Brain microvascular endothelial cell (primary cell): Measurements from ENCODE around the gene DPYD.

ENCODE experiments used
- DNase-seq: peaks from one replicate; pipeline ENCODE4 v3.0.0-alpha.2; 2020
- H3K27ac ChIP-seq: fragments of 250-450 bp; sonication (Bioruptor Pico); 2 replicates; pipeline ENCODE4 v1.5.1; 2020; ENCODE audit warnings: mild to moderate bottlenecking, moderate library complexity
- H3K27me3 ChIP-seq: fragments of 250-450 bp; sonication (Bioruptor Pico); replicated peaks from 2 replicates; pipeline ENCODE4 v1.5.1; 2020; ENCODE audit warnings: mild to moderate bottlenecking
- H3K36me3 ChIP-seq: fragments of 250-450 bp; sonication (Bioruptor Pico); replicated peaks from 2 replicates; pipeline ENCODE4 v1.5.1; 2020; ENCODE audit warnings: mild to moderate bottlenecking
- H3K4me3 ChIP-seq: 2 replicates; pipeline ENCODE4 v1.5.1; 2011; ENCODE audit warnings: low read depth, mild to moderate bottlenecking, control low read depth, low read length, moderate library complexity
- in situ Hi-C: cut with HindIII; loops from 2 replicates; pipeline ENCODE4 v1.10.0; 2017; ENCODE audit warnings: low sequenced_read_pairs, low pct_ligation_motif_present
- TF ChIP-seq, protein P1 (sequence below): IDR thresholded peaks from 2 replicates; pipeline ENCODE4 v1.5.1; 2011; ENCODE audit warnings: low read depth, mild to moderate bottlenecking, moderate library complexity, low read length, control low read depth, inconsistent platforms; ENCODE audit errors: missing control alignments

The DPYD gene

DNA sequence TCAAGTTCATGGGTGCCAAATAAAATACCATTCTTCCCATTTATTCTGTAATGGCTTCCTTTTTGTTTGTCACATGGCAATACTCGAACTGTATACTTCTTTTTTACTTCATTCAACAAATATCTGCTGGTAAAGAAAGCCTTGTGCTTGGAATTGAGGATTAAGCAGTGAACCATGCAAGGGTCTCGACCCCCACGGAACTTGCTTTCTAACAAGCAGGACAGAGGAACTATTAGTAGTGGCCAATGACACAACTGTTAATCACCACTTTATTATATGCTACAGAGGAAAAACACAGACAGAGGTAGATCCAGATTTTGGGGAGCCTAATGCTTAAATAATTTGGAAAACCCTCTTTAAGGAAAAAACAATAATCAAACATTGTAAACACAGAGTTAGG, 542.2 kb downstream of the DPYD start:
- no peak for DNase-seq
- Histone ChIP-seq H3K4me3 (no peak overlapping the region), H3K27me3 (no peaks in the 10 kb centered on the region), H3K27ac (no peak overlapping the region), H3K36me3 (no peaks in the 10 kb centered on the region)
- in situ Hi-C loops = no loop called here
- TF ChIP-seq, protein P1, sequence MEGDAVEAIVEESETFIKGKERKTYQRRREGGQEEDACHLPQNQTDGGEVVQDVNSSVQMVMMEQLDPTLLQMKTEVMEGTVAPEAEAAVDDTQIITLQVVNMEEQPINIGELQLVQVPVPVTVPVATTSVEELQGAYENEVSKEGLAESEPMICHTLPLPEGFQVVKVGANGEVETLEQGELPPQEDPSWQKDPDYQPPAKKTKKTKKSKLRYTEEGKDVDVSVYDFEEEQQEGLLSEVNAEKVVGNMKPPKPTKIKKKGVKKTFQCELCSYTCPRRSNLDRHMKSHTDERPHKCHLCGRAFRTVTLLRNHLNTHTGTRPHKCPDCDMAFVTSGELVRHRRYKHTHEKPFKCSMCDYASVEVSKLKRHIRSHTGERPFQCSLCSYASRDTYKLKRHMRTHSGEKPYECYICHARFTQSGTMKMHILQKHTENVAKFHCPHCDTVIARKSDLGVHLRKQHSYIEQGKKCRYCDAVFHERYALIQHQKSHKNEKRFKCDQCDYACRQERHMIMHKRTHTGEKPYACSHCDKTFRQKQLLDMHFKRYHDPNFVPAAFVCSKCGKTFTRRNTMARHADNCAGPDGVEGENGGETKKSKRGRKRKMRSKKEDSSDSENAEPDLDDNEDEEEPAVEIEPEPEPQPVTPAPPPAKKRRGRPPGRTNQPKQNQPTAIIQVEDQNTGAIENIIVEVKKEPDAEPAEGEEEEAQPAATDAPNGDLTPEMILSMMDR = no peak

DNA sequence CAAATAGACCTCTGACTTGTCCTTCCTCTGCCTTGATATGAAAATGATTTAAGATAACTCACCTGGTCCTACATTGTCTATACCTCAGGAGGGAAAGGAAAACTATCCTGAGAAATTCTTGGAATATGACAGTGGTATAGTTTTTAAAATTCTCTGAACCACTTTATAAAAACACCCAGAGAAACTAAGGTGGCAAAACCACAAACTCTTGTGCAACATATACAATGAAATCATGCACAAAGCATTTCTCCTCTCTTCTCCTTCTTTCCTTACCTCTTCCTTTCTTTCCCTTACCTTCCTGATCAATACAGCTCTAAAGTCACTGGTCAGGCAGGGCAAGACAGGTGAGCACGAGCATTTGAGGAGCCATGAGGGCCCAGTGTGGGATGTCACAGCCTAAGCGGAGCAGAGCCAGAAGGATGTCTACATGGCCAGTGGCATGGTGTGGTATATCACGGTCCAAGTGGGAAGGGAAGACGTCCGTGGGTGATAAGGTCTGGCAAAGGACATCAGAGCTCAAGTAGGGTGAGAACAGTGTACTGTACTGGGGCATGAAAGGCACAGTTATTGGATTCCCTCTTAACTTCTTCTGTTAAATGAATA, 543.3 kb downstream of the DPYD start:
- no peak overlapping the region for H3K27ac ChIP-seq
- in situ Hi-C loops = no loop called here
- H3K4me3 ChIP-seq = no peak overlapping the region
- no peak for DNase-seq
- H3K36me3 ChIP-seq = no peaks in the 10 kb centered on the region
- H3K27me3 ChIP-seq = no peaks in the 10 kb centered on the region
- TF ChIP-seq, protein P1 = no peak

DNA sequence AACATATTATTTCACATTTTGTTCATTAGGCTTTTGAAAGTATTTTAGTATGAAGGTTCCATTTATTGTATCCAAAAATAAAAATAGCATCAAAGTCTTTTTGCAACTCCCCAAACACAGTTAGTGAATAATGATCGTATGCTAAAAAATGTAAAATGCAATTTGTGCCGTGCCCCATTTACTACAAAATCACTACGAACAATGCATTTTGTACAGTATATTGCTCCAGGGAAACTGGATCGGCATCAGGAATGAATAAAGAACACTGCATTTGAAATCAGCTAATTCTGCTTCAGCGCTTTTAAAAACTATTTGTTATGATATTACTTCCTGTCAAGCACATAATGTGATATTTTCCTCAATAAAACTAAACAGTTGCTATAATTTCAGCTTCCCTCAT, 547.8 kb downstream of the DPYD start:
- H3K27me3 ChIP-seq = no peaks in the 10 kb centered on the region
- in situ Hi-C loops = no loop called here
- H3K4me3 ChIP-seq = no peak overlapping the region
- DNase-seq = no peak
- TF ChIP-seq, protein P1 = no peak
- no peak overlapping the region for H3K27ac ChIP-seq
- no peaks in the 10 kb centered on the region for H3K36me3 ChIP-seq

DNA sequence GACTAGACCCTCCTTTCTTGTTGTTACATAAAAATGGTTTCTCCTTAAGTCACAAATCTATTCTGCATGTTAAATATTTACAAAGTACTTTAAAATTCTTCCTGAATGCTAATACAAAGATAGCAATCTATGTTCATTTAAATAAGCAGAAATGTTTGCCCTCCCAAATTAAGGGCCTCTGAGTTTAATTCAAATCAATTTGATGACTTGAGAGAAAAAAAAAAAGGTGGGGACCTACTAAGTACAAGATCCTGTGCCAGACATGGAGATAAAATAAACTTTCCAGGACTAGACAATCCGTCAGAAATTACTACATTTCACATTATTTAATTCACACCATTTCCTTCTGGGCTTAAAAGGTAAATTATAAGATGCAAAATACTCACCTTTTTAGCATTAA, 548.3 kb downstream of the DPYD start:
- in situ Hi-C loops = no loop called here
- H3K36me3 ChIP-seq = no peaks in the 10 kb centered on the region
- H3K27me3 ChIP-seq = no peaks in the 10 kb centered on the region
- no peak overlapping the region for H3K27ac ChIP-seq
- TF ChIP-seq, protein P1 = no peak
- no peak overlapping the region for H3K4me3 ChIP-seq
- DNase-seq = no peak

DNA sequence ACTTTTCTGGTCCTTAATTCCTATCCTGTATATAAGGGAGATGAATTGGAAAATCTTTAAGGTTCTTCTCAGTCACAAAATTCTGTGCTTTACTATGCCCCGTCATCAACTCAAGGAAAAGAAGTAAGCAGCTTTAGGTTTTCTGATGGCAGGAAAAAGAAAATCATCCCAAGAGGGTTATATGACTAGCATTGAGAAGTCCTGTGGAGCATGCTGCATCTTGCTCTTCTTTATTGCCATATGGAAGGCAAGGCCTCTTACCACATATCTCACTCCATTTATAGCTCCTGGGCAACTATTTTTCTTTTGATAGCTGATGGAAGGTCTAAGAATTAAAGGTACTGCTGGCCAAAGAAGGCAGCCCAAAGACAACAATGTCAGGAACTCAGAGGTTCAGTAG, 552.5 kb downstream of the DPYD start:
- DNase-seq = no peak
- H3K27ac ChIP-seq = no peak overlapping the region
- in situ Hi-C loops = no loop called here
- no peak overlapping the region for H3K4me3 ChIP-seq
- H3K27me3 ChIP-seq = no peaks in the 10 kb centered on the region
- no peaks in the 10 kb centered on the region for H3K36me3 ChIP-seq
- TF ChIP-seq, protein P1 = no peak

DNA sequence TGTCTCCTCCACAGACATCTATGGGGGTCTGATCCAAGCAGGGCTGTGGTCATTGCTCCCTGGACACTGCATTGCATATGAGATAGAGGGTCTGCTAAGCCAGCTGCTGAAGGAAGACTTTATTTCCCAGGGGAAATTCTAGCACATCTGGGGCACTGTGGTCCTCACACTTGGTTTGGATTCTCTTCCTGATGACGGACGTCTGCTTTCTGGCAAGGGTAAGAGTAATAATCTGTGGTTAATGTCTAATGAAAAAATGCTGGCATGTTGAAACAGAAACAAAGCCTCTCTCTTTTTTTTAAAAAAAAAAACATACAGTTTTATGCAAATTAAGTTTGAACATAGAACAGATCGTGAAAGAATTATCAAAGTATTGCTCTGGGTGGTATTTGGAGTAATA, 553.9 kb downstream of the DPYD start:
- no peaks in the 10 kb centered on the region for H3K27me3 ChIP-seq
- in situ Hi-C loops = no loop called here
- DNase-seq = no peak
- TF ChIP-seq, protein P1 = no peak
- no peaks in the 10 kb centered on the region for H3K36me3 ChIP-seq
- H3K27ac ChIP-seq = no peak overlapping the region
- no peak overlapping the region for H3K4me3 ChIP-seq
